HepG2 (cell line): ENCODE measurements around the gene SHISA4.

Source experiments
- CC2D1A ChIP-seq: sonication (generic); formaldehyde crosslinking; IDR thresholded peaks from 2 replicates; pipeline ENCODE4 v1.8.1; 2023; ENCODE audit warnings: mild to moderate bottlenecking, missing genetic modification reagents
- EZH2 ChIP-seq: conservative IDR thresholded peaks from 2 replicates; pipeline ENCODE4 v1.6.1; 2012; ENCODE audit warnings: mild to moderate bottlenecking, low read depth, low read length, moderate library complexity
- HNF4A ChIP-seq: sonication (generic); formaldehyde crosslinking; IDR thresholded peaks from 2 replicates; pipeline ENCODE4 v1.4.0; 2020; ENCODE audit warnings: missing genetic modification reagents
- USF2 ChIP-seq, 2 experiments: sonication (generic) in 1 of 2; formaldehyde crosslinking in 1 of 2; IDR thresholded peaks; 2 replicates each; pipeline versions ENCODE4 v1.5.1 to v1.6.1; 2011 to 2020; ENCODE audit warnings: borderline replicate concordance in 1 of 2, low read depth in 1 of 2, low read length in 1 of 2, mild to moderate bottlenecking in 1 of 2, missing genetic modification reagents in 1 of 2, moderate library complexity in 1 of 2
- ZZZ3 ChIP-seq: sonication (generic); formaldehyde crosslinking; IDR thresholded peaks from 2 replicates; pipeline ENCODE4 v1.4.0; 2020; ENCODE audit warnings: missing genetic modification reagents, mild to moderate bottlenecking, borderline replicate concordance

- TF ChIP-seq USF2 (IDR thresholded peaks at IDR 0.05; ENCODE audit: low read depth, low read length) (no peak), USF2 (CRISPR knock-in tag; IDR thresholded peaks at IDR 0.05; ENCODE audit: borderline replicate concordance) (no peak), HNF4A (no peak), CC2D1A (no peak), EZH2 (no peak), ZZZ3 (CRISPR knock-in tag) (no peak)
Measured at GRCh38 chr1:201904579-201904978, 15.9 kb downstream of the SHISA4 start.
